ENCODE results near the gene PSMD11.

Gene PSMD11

DNA sequence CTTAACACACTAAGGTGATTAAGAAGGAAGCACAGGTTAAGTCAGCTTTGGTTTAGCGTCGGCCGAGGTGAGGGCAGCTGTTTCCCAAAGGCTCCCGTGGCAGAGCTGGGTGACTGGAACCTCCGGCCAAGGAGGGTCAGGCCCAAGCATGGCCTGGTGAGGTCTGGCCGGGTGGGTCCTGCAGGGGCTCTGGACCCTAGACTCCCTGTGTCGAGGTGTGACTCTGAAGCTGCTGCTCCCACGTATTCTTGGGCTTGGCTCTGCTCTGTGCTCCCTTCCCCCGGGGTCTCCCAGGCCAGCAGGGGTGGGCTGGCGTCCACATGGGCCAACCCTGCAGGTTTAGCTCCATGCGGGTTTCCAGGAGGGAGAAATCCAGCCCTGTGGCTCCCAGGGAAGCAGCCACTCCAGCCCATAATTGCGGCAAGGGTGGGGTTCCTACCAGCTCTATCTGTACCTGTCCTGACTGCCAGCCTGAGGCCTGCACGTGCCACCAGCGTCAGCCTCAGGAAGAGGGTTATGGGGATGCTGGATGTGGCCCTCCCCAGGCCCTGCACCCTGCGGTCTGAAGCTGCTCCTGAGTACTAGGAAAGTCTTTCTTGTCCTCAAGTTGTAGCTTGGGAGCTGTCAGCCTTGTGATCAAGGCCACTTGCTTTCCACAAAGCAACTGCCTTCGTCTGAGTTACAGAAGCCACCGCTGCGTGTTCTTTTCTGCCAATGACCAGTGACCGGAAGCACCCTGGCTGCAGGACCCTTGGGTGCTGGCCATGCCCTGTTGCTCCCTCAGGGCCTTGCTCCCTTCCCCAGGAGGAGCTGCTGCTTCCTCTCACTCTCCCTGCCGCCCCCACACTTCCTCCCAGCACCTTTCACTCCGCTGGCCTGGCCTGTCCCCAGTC is 47.3 kb downstream of the PSMD11 start:
- DNase-seq (ENCODE audit: low spot score), result peak; percentile 45

DNA sequence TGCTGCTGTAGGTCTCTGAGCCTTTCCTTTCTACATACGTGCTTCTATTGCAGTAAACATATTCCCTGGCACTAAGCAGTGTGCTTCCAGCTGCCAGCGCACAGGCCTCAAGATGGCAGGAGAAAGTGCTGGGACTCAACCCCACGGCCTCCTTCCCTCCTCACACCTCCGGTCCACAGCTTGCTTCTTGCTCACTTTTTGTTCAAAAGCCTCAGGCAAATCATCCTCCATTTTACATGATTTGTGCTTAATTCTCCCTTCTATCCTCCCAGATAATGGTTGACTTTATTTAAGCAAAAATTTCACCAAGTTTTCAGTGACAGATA is 47.9 kb downstream of the PSMD11 start:
- DNase-seq (ENCODE audit: low spot score), result no peak

DNA sequence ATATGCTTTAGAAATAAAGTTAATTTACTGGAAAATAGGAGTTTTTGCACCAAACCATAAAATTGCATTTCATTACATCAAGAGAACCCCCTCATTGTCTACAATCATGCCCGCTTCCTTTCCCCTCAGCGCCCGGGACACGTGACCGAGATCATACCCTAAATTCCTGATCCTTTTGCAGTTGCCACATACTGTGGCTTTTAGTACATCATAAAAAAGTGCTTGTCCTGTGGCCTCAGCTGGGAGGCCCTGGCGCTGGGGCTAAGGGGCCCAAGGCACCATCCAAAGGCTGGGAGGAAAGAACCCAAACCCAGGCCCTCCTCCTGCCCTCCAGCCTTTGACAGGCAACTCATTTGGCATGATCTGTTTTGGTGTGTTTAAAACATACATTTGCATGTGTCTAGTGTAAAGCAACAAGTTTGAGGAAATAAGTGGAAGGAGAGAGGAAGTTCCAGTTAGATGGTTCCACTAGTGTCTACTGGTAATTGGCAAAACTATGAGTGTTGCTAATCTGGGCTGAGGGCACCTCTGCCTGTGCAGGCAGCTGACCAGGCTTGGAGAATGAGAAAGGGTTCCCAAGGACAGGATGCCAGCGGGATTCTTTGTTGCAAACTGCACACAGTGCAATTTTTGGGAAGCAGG is 48.5 kb downstream of the PSMD11 start:
- DNase-seq (ENCODE audit: low spot score), result peak; percentile 61

DNA sequence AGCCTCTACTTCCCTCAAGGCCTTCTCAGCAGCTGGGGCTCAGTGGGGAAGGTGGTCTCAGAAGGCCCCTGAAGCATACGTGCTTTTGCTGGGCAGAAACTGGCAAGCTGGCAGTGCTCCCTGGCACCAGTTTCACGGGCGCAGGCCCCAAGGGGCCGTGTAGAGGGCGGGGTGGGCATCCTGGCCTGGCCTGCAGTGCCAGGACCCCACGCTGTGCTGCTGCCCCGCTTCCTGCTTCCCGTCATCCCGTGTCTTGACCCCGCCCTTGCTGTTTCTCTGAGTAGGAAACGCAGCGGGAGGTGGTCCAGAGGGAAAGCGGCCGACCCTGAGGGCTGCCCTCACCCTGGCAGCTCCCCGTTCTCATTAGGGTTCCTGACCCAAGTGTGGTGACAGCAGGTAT is 49.3 kb downstream of the PSMD11 start:
- DNase-seq (ENCODE audit: low spot score), result no peak

DNA sequence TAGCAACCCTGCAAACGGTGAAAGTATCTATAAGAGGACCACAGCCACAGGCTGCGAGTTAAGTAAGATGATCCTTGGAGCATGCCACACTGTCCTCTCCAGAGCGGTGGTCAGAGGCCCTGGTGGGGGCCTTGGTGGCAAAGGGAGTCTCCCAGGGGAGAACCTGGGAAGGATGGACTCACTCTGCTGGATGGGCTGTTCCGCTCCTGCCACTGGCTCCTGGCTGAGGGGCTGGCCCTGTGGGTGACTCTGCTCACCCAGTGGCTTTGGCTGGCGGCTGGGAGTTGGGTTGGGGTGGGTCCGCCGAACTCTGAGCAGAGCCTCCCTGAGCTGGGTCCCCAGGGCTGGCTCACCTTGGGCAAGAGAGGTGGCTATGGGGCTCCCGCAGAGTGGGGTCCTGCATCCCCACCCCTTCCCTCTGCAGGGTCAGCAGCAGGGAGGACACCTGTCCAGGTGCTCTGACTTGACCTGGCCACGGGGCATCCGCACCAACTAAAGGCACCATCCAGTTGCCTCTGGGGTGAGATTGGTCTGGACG is 49.7 kb downstream of the PSMD11 start:
- DNase-seq (ENCODE audit: low spot score), result no peak

DNA sequence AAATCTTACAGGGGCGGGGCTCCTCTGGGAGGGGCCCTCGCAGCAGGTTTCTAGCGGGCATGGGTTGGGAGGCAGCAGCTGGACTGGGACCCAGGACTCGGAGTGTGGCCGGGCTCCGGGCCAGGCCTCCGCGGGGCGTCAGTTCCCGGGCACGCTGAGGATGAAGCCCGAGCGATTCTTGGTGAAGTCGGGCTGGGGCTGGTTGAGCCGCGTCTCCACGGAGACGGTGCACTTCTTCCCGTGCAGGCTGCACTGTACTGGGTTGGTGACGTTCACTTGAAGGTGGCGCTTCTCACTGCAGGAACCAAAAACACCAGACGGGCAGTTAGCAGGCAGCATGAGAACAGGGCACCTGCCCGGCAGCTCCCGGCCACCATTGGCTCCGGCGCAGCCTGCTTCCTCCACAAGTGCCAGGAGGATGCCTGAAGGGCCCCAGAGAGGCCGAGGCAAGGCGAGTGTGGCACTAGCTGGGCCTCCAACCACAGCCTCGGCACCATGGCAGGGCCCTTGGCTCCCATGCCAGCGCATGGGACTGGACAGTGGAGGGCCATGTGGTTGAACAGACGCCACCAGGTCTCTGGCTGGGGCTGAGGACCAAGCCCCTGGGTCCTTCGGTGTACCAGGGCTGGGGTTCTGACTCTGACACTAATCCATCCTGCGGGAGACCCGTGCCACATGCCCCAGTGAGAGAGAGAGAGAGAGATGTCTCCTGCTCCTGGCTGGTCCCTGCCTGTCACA is 50.5 kb downstream of the PSMD11 start:
- no peak for DNase-seq (ENCODE audit: low spot score)

DNA sequence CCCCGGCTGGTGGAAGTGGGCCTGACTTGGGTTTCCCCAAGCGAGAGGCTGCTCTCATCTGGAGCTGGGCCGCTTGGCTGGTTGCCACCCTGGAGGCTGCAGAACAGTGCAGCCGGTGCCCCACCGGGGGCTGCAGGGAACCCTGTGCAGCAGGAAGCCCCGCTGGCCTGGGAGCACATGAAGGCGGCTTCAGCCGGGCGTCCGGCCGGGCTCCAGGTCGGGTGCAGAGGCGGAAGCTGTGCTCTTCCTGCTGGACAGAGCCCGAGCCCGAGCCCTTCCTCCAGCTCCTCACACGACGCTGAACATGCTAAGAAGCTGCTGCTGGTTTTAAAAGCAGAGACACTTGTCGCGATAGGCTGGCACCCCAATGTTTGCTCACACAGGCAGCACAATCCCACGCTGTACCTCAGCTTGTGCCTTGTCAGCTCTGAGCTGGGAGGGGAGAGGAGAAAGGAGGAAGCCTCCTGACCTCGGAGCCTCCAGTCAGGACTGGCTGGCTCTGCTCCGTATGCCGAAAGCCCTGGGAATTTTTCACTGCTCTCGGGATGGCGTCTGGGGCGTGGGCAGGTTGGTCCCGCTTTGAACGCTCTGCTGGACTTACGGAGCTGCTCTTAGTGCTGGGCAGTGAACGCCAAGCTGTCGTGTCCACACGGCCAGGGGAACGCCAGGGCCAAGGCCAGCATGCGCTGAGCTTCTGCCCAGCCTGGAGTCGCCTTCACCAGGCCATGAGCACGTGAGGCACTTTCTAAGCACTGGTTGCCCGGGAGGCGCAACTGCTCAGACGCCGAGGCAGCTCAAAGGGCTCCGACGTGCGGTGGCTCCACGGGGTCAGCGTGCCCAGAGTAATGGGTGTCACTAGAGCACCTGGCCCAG is 51.3 kb downstream of the PSMD11 start:
- no peak for DNase-seq (ENCODE audit: low spot score)

DNA sequence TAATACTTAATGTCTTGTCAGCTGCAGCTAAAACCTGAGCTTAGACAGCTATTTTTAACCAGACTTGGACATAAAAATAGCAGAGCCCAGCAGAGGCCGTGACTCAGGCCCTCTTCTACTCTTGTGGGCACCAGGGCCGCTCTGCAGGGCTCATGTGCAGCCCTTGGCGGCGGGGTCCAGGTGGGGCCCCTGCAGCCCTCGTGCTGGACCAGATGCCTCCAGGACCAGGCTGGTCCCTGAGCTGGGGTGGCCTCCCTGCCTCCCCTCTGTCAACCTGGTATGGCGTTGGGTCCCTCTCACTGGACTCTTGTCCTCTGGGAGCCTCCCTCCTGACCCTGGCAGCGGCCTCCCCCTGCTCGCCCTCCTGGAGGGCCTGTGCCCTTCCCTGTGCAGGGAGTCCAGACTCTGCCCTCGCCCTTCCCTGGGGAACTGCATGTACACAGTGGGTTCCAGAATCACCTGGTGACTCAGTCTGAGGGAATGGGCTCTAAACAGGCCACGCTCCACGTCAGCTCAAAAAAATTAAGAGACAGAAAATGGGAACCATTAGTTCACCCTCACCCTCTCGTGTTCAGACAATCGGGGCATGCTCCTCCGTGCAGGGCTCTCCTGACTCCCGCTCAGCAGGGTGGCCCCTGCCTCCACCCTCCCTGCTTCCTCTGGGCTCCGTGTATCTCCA is 52.2 kb downstream of the PSMD11 start:
- DNase-seq (ENCODE audit: low spot score), result no peak

DNA sequence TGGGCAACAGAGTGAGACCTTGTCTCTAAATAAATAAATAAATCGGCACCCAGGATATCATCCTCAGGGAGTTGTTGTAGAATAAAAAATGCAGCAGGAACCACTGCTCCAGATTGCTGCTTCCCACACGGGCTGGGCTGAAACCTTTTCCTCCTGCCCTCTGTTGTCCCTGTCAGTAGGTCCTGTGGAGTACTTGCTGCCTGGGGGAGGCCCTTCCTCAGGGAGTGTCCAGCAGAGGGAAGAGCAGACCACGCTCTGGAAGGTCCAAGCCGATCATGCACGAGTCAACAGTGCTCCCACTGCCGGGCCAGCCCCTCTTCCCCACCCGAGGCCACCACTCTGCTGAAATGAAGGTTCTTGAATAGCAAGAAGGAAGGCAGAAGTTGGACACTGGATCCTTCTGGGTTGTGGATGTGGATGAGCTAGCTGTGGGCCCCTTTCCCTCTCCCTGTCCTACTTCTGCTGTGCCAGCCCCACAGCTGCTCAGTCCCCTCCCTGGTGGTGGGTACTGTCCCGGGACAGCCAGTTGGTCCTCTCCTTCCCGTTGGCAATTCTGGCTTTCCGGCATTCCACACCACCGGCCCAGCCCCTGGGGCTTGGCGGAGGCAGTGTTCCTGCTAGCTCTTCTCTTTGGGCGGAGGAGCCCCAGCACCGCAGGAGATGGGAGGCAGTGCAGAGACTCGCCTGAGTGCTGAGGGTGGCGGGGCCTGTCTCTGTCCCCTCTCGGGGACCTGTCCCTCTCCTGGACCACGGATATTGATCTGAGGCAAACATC is 53.3 kb downstream of the PSMD11 start:
- DNase-seq (ENCODE audit: low spot score), result no peak

DNA sequence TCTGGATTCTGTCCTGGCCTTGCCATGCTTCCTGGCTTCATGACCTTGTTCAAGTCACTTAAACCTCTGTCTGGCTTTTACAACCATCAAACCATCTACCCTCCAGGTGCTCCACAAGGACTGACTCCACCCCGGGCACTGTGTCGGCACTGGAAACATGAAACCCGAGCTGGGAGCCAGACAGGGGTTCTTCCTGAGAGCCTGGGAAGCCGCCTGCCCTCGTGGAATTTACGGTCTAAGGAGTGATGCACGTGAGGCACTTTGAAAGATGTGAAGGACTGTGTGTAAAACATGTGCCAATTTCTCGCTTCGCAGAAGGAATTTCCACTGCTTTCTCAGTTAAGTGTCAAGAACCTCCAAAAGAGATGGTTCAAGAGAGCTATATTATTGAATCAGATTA is 54.1 kb downstream of the PSMD11 start:
- no peak for DNase-seq (ENCODE audit: low spot score)

DNA sequence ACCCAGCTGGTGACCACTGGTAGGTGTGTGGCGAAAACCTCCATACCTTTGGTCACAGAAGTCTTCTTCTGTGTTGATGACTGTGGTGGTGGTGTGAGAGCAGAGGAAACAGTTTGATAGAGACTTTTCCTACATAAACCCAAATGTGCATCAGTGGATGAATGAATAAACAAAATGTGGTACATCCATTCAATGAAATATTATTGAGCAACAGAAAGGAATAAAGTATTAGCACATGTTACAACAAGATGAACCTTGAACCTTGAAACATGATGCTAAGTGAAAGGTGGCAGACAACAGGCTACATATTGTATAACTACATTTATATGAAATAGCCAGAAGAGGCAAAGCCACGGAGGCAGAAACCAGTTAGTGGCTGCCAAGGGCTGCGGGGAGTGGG is 57.7 kb downstream of the PSMD11 start:
- no peak for DNase-seq (ENCODE audit: low spot score)

DNA sequence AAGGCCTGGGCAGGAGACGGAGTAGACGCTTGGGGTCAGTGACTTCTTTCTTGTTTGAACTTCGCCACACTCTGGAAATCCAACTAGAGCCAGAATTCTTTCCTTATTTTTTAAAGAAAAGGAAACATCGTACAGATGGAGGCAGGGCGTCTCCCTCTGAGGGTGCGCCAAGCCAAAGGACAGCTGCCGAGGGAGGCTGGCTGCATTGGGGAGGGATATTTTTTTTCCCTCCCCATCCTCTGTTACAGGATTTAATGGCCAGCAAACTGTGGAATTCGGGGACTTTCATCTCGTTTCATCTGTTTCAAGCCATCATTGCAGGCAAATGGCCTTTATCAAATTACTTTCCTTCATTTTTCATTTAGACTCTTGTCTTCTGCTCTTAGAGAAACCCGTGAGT is 58.4 kb downstream of the PSMD11 start:
- DNase-seq (ENCODE audit: low spot score), result no peak

DNA sequence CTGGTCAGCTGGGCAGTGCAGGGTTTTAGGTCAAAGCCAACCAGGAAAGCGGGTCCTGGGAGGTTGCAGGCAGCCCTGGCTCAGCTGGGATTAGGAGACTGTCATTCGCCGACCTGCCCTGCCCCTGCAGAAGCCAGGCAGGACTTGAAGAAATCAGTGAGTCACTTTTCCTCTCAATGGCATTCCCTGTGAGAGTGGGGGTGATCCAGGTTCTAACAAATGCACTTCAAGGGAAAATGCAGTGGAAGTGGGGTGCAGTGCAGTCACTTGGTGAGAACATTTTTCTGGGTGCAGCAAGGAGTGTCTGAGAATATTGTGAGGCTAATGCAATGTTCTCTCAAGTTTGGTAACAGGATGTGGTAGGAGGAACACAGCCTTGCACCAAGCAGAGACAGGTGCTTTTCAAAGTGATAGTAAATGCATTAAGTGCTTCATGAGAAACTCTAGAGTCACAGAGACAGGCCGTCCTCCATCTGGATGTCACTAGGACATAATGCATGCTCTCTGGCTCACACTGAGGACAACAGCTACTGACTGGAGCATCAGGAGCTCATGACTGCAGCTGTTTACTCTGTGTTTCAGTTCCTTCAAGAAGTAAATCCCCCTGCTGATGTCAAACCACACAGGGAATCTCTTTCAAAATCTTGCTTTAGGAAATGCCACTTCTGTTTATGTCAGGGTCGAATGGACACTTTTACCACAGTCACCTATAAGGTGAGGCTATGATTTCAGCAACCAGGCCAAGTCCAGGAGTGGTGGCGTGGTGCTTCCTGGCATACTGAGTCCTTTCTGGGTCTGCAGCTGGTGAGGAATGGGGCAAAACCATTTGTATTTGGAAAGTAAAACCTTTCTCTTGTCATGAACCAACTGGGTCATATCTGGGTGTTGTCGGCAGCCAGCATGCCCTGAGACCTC is 59.2 kb downstream of the PSMD11 start:
- DNase-seq (ENCODE audit: low spot score), result peak; percentile 60

DNA sequence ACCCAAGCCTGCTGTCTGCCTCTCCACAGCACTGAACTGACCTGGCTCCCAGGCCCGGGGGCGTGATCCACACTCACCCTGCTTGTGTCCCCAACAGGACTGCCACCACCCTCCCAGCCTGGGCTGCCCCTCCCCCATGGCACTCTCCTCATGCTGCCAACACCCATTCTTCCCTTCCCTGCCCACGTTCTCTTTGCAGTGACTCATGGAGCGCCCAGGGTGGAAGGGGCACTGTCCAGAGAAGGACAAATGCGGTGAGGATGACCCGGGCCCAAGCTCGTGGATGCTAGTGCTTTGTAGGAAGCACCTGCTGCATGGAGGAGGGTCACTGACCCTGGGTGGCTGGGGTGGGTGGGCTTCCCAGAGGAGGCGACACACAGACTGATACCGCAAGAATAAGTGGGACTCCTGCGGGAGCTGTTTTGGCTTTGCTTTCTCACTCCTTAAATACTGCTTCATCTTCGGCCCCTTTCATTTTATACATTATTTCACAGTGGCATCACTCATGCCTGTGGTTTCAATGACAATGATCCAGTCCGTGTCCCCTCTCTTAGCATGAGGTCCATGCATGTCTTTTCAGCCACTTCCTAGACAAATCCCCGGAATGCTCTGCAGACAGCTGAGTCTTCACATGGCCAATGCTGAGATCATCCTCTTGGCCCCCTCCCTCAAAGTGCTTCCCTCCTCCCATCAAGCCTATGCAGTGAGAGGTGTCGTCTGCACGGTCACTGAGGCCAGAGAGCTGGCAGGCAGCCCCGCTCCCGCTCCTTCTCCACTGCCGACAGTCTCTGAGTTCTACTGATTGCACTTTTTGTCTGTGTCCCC is 60.1 kb downstream of the PSMD11 start:
- no peak for DNase-seq (ENCODE audit: low spot score)

DNA sequence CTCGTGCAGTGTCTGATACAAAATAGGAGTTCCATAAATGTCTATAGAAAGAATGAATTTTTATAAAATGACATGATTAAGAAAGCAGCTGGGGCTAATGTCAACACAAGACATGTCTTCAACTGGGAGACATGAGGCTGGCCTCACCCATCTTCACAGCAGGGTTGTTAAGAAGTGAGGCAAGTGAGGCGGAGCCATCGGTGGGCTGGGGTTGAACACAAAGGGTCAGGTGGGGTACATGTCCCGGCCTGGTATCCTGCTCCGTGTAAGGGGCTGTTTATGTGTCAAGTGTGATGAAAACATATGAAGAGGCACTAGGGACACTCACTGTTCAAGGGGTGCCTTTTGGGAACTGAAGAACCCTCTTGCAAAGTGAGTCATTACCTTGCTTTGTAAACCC is 64.6 kb downstream of the PSMD11 start:
- no peak for DNase-seq (ENCODE audit: low spot score)

DNA sequence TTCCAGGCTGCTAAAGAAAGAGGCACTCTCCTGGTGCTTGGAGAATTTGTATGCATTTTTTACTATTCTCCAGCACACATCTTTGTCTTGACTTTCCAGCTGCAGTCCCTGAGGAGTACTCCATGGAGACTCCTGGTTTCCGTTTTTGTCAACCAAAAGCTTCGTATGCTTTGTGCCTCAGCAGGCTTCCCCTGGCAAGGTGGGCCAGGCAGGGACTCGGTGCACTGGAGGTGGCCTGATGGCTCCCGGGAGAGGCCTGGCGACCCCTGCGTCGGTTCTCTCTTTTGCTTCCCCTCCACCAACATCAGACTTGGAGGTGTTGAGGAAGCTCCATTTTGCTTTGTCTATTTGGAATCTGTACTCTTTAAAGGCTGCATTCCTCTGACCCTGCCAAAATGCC is 66.2 kb downstream of the PSMD11 start:
- no peak for DNase-seq (ENCODE audit: low spot score)

DNA sequence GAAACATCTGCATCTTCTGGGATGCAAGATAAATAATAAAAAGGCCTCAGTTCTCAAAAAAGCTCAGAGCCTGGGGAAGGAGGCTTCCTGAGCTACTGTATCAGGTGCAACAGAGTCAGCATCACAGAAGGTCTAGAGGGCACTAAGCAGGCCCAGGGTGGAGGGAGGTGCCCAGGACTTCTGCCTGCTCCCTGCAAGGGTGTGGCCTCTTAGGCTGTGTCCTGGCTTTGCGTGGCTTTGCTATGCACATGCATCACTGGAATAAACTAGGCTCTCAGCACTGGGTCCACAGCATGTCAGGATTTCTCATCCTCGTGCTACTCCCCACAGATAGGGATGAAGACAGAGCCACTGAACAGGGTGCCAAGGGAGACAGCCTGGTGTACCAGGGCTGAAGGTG is 68.0 kb downstream of the PSMD11 start:
- DNase-seq (ENCODE audit: low spot score), result no peak

DNA sequence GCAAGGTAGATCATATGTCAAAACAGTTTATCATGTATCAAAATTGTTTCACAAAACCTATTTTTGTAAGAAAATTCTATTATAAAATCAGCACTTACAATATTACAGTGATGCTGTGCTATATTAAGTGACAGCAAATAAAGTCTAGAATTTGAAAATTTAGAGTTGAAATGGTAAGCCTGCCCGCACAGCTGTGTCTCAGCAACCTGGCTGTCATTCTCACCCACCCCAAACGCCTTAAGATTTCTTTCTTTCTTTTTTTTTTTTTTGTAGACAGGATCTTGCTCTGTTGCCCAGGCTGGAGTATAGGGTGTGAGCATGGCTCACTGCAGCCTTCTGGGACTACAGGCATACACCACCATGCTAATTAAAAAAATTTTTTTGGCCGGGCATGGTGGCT is 69.3 kb downstream of the PSMD11 start:
- no peak for DNase-seq (ENCODE audit: low spot score)

DNA sequence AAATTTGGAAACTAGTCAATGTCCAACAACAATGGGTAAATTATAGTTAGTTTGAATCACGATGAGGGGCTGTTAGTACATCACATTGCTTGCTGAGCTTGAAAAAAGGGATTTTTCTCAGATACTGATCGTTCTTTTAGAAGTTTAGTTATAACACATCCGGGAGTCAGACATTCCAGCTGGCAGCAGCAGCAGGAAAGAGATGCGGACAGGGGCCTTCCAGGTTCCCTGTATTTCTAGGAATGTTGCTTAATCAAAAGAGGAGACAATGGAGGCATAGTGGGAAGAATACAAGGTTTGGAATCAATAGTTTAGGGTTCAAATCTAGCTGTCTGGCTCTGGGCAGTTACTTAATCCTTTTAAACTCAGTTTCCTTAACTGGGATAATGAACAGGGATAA is 70.3 kb downstream of the PSMD11 start:
- no peak for DNase-seq (ENCODE audit: low spot score)
